HG02610 (cell line): ENCODE measurements around the gene EVC2.

Experiments used
- ATAC-seq: cut with Tn5 transposase; IDR thresholded peaks from one replicate; pipeline ENCODE4 v1.9.1; 2021; ENCODE audit warnings: mild to moderate bottlenecking, moderate library complexity; ENCODE audit not compliant: unreplicated experiment

The EVC2 gene

DNA sequence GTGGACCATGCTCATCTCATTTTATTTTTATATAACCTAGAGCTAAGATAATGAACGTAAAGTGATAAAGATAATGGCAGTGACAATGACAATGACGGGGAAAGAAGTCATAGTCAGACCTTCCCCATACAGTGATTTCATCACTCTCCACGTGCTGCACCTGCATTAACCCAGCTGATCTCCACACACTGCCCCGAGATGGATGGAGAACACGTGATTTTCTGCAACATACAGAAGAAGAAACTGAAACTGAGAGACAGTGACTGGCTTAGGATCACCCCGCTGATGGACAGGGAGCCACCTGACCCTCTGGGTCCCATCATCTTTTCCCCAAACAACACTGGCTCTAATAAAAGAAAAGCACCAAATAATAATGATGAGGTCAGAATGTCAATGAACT lies 22.0 kb downstream of the EVC2 start:
- no peak for ATAC-seq

- no peak for ATAC-seq
These were observed 23.1 kb downstream of the EVC2 start for GRCh38 chr4:5685296-5685695.

DNA sequence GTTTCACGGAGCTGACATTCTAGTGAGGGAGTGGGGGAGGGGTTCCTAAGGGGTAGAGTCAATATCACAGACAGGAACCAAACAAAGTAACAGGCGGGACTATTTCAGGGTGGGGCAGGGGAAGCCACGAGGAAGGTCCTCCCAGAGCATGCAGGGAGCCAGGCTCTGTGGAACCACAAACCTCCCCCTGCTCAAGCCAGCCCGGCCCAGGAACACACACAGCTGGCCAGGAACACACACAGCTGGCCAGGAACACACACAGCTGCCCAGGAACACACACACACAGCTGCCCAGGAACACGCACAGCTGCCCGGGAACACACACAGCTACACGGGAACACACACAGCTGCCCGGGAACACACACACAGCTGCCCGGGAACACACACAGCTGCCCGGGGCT lies 24.8 kb downstream of the EVC2 start:
- ATAC-seq: no peak

DNA sequence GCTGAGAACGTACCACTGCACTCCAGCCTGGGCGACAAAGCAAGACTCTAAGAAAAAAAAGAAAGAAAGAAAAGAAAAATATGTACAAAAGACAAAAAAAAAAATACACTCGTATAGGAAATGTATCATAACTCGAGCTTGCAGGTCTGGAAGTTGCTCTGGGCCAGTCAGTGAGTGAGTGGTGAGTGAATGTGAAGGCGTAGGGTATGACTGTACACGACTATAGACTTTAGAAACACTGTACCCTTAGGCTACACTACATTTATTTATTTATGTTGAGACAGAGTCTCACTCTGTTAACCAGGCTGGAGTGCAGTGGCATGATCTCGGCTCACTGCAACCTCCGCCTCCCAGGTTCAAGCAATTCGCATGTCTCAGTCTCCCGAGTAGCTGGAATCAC lies 29.4 kb downstream of the EVC2 start:
- no peak for ATAC-seq

DNA sequence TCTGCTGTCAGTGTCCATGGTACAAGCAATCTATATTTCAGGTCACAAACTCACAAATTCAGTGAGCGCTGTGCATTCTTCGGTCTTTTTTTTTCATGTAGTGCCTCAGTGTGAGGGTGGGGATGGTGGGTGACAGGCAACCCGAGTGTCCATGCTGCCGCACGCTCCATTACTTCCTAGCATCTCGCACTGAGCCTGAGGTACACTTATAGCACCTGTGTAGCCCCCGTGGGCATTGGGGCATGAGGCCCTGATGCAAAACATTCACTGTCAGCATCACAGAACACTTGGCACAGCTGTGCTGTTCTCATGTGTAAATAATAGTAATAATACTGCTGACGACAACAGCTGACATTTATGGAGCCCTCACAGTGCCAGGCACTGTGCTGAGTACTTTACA lies 31.6 kb downstream of the EVC2 start:
- ATAC-seq: no peak

- no peak for ATAC-seq
These were observed 41.6 kb downstream of the EVC2 start for GRCh38 chr4:5666741-5667140.

DNA sequence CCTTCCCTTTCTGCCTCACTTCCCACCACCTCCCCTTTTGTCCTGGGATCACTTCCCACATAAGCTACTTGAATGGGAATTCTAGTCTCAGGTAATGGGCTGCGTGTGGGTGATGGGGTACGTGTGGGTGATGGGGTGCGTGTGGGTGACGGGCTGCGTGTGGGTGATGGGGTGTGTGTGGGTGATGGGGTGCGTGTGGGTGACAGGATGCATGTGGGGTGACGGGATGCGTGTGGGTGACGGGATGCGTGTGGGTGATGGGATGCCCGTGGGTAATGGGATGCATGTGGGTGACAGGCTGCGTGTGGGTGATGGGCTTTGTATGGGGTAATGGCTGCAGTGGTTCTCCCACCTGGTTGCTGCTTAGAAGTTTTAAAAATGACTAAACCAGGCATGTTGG lies 43.6 kb downstream of the EVC2 start:
- ATAC-seq: no peak

- ATAC-seq: no peak
These were observed 45.8 kb downstream of the EVC2 start for GRCh38 chr4:5662555-5662954.

- ATAC-seq: no peak
These were observed 47.1 kb downstream of the EVC2 start for GRCh38 chr4:5661237-5661636.

DNA sequence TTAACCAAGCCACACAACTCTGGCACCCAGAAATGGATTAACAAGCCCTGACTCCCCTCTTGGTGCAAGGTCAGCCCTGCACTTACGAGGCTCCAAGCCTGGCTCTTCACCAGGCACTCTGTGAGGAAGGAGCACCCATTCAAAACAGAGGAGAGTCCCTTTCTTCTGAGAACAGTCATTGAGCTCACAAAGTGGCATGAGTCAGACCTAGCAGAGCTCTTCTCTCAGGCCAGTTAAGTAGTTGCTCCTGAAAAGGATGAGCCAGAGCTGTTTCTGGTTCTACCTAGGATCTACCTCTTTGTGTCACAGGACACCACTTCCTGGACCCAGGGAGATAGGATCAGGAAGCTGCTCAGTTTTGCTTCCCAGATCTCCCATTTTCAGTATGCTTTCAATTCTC lies 48.2 kb downstream of the EVC2 start:
- ATAC-seq: no peak

DNA sequence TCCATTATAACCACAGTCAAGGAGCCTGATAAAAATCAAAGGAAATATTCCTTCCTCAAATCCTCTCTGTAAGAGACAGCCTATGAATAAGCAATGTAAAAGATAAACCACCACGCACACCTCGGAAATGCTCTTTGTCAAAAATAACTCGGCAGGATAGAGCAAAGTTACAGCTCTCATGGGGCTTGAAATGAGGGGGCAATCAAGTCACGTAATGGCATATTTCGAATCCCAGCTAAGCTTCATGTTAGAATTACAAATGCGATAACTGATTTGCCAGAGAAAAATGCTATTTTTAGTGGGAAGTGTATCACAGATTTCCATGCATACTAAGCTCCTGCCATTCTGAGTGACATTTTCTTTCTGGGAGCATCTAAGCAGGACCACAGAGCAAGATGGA lies 49.4 kb downstream of the EVC2 start:
- ATAC-seq: no peak

DNA sequence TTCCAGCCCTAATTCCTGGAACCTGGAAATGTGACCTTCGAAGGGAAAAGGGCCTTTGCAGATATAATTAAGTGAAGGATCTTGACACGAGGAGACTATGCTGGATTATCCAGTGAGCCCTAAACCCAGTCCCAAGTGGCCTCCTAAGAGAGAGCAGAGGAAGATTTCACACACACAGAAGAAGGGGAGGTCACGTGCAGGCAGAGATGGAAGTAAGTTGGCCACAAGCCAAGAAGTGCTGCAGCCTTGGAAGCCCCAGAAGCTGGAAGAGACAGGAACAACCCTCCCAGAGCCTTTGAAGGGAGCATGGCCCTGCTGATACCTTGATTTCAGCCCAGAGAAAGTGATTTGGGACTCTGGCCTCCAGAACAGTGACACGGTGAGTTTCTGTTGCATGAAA lies 51.9 kb downstream of the EVC2 start:
- ATAC-seq: no peak

DNA sequence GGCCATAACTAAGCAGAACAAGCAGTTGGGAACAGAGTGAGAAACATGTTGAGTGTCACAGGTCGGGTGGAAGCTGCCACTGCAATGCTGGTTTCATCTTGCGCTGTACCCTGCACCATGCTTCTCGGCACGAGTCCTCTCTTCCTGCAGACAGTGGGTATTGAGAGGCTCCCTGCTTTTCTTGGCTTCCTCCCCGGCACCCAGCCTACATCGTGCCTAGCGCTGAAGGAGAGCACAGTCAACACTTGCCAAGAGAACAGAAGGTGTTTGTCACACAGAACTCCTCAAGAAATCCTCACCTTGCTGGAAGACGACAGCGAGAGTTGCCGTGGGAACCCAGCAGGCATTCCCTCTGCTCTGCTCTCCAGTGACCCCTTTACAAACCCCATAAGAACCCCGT lies 53.6 kb downstream of the EVC2 start:
- no peak for ATAC-seq

DNA sequence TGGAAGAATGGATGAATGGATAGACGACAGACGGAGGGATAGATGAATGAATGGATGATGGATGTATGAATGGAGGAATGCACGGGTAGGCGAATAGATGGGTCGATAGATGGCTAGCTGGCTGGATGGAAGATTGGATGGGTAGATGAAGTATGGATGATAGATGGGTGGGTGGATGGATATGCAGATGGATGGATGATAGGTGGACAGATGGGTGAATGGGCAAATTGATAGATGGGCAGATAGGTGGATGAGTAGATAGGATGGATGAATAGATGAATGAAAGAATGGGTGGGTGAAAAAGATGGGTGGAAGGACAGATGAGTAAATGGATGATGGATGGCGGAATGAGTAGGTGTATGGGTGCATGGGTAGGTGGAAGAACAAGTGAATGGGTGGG lies 57.3 kb downstream of the EVC2 start:
- no peak for ATAC-seq

DNA sequence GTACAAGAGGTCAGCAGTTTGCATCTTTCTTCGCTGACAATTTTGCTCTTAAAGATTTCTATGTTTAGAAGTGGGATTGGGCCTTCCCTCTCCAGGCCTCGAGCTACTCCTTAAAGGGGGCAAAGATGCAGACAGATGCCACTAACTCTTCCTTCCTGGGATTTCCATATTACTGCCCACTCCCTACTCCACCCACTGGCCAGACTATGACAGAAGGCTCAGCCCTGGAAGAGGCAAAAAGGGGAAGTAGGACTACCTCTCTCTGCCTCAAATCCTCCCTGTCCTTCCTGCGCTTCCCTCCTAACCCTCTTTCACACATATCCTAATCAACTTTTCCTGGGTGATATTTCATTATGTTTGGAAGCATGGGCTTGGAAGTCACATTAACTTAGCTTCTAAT lies 58.3 kb downstream of the EVC2 start:
- no peak for ATAC-seq

DNA sequence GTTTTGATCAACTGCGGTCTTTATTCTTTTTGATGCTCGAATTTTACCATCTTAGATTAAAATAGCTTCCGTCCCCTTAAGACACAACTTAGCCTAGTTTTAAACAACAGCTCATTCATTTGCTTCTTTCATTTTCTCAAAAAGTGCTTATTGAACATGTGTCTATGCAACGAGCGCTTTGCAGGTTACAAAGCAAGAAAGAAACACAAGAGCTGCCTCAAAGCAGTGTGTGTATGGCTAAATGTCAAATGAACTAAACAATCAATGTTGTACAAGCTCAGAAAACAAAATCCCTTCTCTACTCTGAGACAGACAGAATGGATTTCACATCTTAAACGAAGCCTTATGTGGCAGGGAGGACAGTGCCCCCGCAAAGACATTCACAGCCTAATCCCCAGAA lies 61.0 kb downstream of the EVC2 start:
- ATAC-seq: no peak

- ATAC-seq: no peak
These were observed 68.3 kb downstream of the EVC2 start for GRCh38 chr4:5640096-5640495.

GRCh38 chr4:5639556-5639955 lies 68.8 kb downstream of the EVC2 start:
- ATAC-seq: no peak

DNA sequence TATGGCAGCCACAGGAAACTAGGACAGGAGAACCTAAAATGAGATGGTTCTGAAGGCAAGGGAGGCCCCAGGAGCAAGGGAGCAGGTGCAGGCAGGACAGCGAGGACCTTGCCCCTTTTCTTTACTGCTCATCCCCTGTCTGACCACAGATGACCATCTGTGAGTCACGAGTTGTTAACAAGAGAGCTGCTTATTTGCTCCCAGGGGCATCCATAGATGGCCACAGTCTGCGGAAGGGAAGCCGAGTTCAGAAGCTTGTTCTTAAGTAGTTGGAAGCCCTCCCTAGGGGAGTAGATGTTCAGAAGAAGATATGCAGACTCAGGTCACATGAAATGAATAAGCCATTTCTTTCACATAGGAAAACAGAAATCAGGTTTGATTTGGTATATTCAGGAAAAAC lies 69.4 kb downstream of the EVC2 start:
- ATAC-seq: no peak

DNA sequence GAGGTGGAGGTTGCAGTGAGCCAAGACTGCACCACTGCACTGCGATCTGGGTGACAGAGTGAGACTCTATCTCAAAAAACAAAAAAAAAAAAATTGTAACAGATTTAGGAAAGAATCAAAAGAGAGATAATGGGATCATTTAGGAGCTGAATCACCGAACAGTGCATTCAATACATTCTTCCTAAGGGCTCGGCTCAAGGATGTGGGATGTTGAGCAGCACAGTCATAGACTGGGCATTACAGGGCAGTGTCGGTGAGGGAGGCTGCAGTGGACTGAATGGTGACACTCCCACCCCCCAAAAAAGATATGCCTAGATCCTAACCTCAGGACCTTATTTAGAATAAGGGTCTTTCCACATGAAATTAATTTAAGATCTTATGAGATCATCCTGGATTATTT lies 70.0 kb downstream of the EVC2 start:
- ATAC-seq: no peak

DNA sequence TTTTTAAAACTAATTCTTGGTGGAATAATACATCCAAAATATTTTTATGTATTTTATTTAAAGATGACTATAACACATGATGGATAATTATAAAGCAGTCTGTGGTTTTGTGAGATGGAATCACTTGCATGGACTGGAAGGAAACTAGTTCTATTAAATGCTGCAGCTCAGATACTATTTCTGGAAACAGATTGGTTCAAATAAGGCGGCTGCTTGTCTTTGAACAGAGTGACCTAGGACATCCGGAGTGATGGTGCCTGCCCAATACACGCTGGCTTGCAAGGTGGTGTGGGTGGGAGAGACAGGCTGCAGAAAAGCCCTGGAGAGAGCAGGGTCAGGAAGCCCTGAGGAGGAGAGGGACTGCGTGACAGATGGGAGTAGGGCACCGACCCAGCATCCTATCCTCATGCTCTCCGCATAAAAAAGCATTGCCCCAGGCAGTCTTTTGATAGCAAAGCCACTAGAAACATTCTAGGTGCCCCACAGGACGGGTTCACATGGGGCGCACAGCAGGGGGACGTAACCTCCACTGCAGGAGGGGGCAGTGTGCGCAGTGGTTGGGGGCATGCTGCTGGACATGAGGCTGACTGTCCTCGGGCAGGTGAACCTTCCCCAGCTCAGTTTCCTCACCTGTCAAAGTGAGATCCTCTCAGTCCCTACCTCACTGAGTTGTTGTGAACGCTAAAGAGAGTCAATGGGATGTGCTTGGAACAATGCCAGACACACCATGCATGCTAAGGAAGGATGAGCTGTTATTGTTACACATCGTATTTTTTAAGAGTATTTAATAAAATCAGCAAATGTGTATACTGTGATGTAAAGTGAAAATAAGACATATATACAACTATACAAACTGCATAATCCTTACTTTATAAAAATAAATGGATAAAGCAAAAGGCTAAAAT lies 71.3 kb downstream of the EVC2 start:
- ATAC-seq: no peak

DNA sequence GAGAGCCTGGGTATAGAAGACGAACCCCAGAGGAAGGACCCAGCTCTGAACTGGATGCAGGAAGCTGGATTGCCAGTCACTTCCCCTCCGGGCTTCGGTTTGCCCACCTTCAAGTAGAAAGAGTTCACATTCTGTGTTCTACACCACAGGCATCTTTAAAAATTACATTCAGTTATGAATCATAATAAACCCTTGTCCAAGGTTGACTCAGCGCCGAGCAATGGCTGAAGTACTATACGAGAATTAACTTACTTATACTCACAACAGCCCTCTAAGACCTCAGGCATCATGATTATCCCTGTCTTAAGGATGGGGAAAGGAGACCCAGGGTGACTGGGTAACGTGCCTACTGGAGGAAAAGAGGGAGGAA lies 72.5 kb downstream of the EVC2 start:
- no peak for ATAC-seq

GRCh38 chr4:5632571-5632970 lies 75.8 kb downstream of the EVC2 start:
- ATAC-seq: no peak
